ENCODE results near the gene SNAI1. TPM values are rescaled to one million over a fixed set of nuclear protein-coding genes. Genes with fewer than 3 reads are reported as not detected.

SNAI1 gene
- total RNA-seq, 2 donors from 2014 or later: 13.0 to 19.1 TPM

DNA sequence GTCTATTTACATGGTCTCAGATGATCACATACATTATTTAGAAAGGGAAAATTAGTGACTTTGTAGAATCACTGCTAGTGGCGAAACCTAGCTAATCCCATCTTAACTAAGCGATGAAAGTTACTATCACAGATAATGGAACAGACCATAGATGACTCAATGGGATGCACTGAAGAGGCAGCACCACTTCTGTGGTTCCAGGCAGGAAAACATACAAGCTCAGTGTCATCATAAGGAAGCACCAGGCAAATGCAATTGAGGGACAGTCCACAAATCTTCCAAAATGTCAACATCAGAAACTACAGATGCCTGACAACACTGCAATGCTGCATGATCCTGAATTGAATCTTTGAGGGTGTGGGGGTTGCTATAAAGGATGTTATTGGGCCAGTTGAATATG lies 15.9 kb upstream of the SNAI1 start:
- Histone ChIP-seq H3K27ac (no peak overlapping the region), H3K27me3 (replicated peaks; ENCODE audit: insufficient read depth) (no peaks in the 10 kb centered on the region), H3K36me3 (no peaks in the 10 kb centered on the region), H3K9me3 (no peaks in the 10 kb centered on the region), H3K4me3 (no peak overlapping the region), H3K4me1 (ENCODE audit: control insufficient read depth in 1 of 2, low read depth in 2 of 2) (no peaks in the 10 kb centered on the region)
- ATAC-seq (ENCODE audit: insufficient number of reproducible peaks, low FRiP score, low read depth) (no peak), DNase-seq (ENCODE audit: low spot score) (no peak)
- TF ChIP-seq, protein P1, sequence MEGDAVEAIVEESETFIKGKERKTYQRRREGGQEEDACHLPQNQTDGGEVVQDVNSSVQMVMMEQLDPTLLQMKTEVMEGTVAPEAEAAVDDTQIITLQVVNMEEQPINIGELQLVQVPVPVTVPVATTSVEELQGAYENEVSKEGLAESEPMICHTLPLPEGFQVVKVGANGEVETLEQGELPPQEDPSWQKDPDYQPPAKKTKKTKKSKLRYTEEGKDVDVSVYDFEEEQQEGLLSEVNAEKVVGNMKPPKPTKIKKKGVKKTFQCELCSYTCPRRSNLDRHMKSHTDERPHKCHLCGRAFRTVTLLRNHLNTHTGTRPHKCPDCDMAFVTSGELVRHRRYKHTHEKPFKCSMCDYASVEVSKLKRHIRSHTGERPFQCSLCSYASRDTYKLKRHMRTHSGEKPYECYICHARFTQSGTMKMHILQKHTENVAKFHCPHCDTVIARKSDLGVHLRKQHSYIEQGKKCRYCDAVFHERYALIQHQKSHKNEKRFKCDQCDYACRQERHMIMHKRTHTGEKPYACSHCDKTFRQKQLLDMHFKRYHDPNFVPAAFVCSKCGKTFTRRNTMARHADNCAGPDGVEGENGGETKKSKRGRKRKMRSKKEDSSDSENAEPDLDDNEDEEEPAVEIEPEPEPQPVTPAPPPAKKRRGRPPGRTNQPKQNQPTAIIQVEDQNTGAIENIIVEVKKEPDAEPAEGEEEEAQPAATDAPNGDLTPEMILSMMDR (IDR thresholded peaks at IDR 0.05): no peak

DNA sequence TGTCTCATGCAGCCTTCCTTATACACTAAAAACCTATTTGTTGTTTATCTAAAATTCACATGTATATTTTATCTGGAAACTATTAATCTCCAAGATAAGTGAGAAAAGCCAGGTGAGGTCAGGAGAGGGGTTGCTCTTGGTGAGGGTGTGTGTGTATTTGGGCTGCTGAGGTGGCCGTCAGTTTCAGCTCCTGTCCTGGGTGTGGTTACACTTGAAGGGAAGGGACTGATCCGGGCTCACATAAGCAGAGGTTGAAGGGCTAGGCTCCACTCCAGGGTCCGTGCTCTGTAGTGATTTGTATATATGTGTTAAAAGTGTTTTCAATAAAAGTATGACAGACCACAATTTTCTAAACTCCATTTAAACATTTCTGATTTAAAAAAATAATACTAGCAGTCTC lies 13.5 kb upstream of the SNAI1 start:
- DNase-seq (ENCODE audit: low spot score) (no peak), ATAC-seq (ENCODE audit: insufficient number of reproducible peaks, low FRiP score, low read depth) (no peak)
- Histone ChIP-seq H3K27ac (no peak overlapping the region), H3K9me3 (no peaks in the 10 kb centered on the region), H3K27me3 (replicated peaks; ENCODE audit: insufficient read depth) (no peaks in the 10 kb centered on the region), H3K4me3 (no peak overlapping the region), H3K4me1 (ENCODE audit: control insufficient read depth in 1 of 2, low read depth in 2 of 2) (no peaks in the 10 kb centered on the region), H3K36me3 (no peaks in the 10 kb centered on the region)
- TF ChIP-seq, protein P1 (IDR thresholded peaks at IDR 0.05): no peak

DNA sequence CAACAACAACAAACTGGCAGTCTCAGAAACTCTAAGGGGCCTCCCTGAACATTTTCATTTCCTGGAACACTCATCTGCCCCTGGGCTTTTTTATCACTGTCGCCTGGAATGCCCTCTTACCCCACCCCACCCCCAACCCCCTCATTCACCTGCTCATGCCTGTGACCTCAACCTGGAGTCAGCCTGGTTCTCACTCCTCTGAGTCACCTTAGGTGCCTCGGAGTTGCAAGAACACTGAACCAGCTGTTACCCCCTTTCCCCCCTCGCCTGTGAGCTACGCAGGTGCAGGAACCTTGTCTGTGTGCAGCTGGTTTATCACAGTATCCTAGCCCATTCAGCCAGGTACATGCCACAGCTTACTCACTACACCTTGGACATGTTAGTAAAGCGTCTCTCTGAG lies 12.8 kb upstream of the SNAI1 start:
- Histone ChIP-seq H3K9me3 (no peaks in the 10 kb centered on the region), H3K4me3 (no peak overlapping the region), H3K27ac (no peak overlapping the region), H3K4me1 (ENCODE audit: control insufficient read depth in 1 of 2, low read depth in 2 of 2) (no peaks in the 10 kb centered on the region), H3K27me3 (replicated peaks; ENCODE audit: insufficient read depth) (no peaks in the 10 kb centered on the region), H3K36me3 (no peaks in the 10 kb centered on the region)
- TF ChIP-seq, protein P1 (IDR thresholded peaks at IDR 0.05): no peak
- DNase-seq (ENCODE audit: low spot score): no peak
- no peak for ATAC-seq (ENCODE audit: insufficient number of reproducible peaks, low FRiP score, low read depth)

DNA sequence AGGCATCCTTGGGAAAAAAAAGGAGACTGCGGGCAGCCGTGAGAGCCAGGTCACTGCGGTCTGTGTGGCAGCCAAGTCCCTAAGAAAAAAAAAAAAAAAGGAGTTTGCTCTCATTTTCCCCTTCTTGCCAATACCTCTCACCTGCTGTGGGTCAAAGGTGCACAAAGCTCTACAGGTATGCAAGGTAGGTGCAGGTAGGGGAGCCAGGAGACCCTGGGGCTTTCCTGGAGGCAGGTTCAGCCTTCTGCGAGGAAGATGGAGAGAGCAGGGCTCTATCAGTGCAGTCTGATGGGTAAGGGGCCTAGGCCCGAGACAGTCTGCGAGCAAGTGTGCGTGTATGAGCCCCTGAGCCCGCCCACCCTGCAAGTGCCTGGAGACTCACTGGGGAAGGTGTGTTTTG lies 12.3 kb upstream of the SNAI1 start:
- DNase-seq (ENCODE audit: low spot score): no peak
- Histone ChIP-seq H3K36me3 (no peaks in the 10 kb centered on the region), H3K9me3 (no peaks in the 10 kb centered on the region), H3K4me3 (no peak overlapping the region), H3K27me3 (replicated peaks; ENCODE audit: insufficient read depth) (no peaks in the 10 kb centered on the region), H3K4me1 (ENCODE audit: control insufficient read depth in 1 of 2, low read depth in 2 of 2) (no peaks in the 10 kb centered on the region), H3K27ac (no peak overlapping the region)
- TF ChIP-seq, protein P1 (IDR thresholded peaks at IDR 0.05): no peak
- no peak for ATAC-seq (ENCODE audit: insufficient number of reproducible peaks, low FRiP score, low read depth)

DNA sequence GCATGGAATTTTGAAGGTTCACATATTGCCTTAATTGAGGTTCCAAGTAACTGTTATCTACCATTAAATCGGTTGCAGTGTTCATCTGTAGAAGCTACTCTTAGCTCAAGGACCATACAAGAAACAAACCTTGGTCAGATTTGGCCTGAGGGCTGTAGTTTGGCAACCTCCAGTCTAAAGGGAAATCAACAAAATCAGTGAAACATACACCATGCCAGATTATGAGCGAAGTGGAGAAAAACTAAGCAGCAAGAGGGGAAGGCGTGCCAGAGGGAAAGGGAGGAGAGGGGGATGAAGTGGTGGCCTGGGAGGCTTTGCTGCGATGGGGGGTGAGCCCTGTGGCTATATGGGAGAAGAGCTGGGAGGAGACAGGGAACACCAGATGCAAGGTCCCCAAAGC lies 8.8 kb upstream of the SNAI1 start:
- ATAC-seq (ENCODE audit: insufficient number of reproducible peaks, low FRiP score, low read depth) (no peak), DNase-seq (ENCODE audit: low spot score) (no peak)
- no peak overlapping the region for H3K4me3 ChIP-seq
- H3K27me3 ChIP-seq (replicated peaks; ENCODE audit: insufficient read depth): no peaks in the 10 kb centered on the region
- peaks cover 0 to 3% of the 10 kb centered on the region in 2 donors for H3K4me1 ChIP-seq (ENCODE audit: control insufficient read depth in 1 of 2, low read depth in 2 of 2)
- TF ChIP-seq, protein P1 (IDR thresholded peaks at IDR 0.05): no peak
- no peaks in the 10 kb centered on the region for H3K9me3 ChIP-seq
- no peak overlapping the region for H3K27ac ChIP-seq
- H3K36me3 ChIP-seq: no peaks in the 10 kb centered on the region

Measured in thoracic aorta (tissue), 2 donors.